Measurements from ENCODE around the gene VAPA. TPM values are rescaled to one million over a fixed set of nuclear protein-coding genes. Genes with fewer than 3 reads are reported as not detected.

Gene VAPA
- total RNA-seq, 2 experiments from 2014 or later = 156 to 220 TPM

DNA sequence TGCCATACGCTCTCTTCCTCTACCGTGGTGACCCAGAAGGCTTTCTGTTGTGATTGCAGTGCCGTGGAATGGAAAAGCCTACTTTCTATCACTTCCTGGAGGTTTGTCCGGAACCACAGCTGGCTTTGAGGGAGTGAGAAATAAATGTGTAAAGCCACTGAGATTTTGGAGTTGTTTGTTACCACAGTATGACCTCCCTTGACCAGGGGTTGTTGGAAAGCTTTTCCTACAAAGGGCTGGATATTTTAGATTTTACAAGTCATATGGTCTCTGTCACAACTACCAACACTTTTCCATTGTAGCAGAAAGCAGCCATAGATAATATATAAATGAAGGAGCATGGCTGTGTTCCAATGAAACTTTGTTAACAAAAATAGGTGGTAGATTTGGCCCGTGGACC lies 70.3 kb downstream of the VAPA start:
- H3K9me3 Mint-ChIP-seq (ENCODE audit: low read depth) = no peaks in the 10 kb centered on the region
- DNase-seq (no peak), ATAC-seq (no peak)
- H3K27me3 Mint-ChIP-seq = peaks cover 7% of the 10 kb centered on the region
- no peak overlapping the region for H3K27ac Mint-ChIP-seq
- intact Hi-C loops (cut with DNase I, micrococcal nuclease) = no loop called here
- ChIA-PET CTCF (no interaction called here), POLR2A (no interaction called here)
- no peaks in the 10 kb centered on the region for H3K4me1 Mint-ChIP-seq
- H3K4me3 Mint-ChIP-seq = no peak overlapping the region
- no peaks in the 10 kb centered on the region for H3K36me3 Mint-ChIP-seq (ENCODE audit: low read depth)

GRCh38 chr18:9985641-9986040 lies 71.8 kb downstream of the VAPA start:
- intact Hi-C loops (cut with DNase I, micrococcal nuclease) = no loop called here
- no peak overlapping the region for H3K4me3 Mint-ChIP-seq
- no peaks in the 10 kb centered on the region for H3K36me3 Mint-ChIP-seq (ENCODE audit: low read depth)
- H3K9me3 Mint-ChIP-seq (ENCODE audit: low read depth) = no peaks in the 10 kb centered on the region
- peaks cover 2% of the 10 kb centered on the region for H3K27me3 Mint-ChIP-seq
- ChIA-PET POLR2A (no interaction called here), CTCF (no interaction called here)
- DNase-seq = no peak
- no peak for ATAC-seq
- H3K4me1 Mint-ChIP-seq = no peaks in the 10 kb centered on the region
- no peak overlapping the region for H3K27ac Mint-ChIP-seq

GRCh38 chr18:9986156-9986930 lies 72.5 kb downstream of the VAPA start:
- no peaks in the 10 kb centered on the region for H3K4me1 Mint-ChIP-seq
- CTCF ChIA-PET = no interaction called here

GRCh38 chr18:9987345-9987744 lies 73.5 kb downstream of the VAPA start:
- no peak overlapping the region for H3K27ac Mint-ChIP-seq
- no peak overlapping the region for H3K4me3 Mint-ChIP-seq
- ChIA-PET CTCF (no interaction called here), POLR2A (interaction anchor here (0.7 kb wide), 1 partner anchor 12 kb away, joined by 3 read pairs; no protein-coding TSS in a partner anchor)
- H3K9me3 Mint-ChIP-seq (ENCODE audit: low read depth) = no peaks in the 10 kb centered on the region
- no peak for ATAC-seq
- no peaks in the 10 kb centered on the region for H3K36me3 Mint-ChIP-seq (ENCODE audit: low read depth)
- no peak for DNase-seq
- no peaks in the 10 kb centered on the region for H3K4me1 Mint-ChIP-seq
- intact Hi-C loops (cut with DNase I, micrococcal nuclease) = no loop called here
- H3K27me3 Mint-ChIP-seq = peaks cover 7% of the 10 kb centered on the region

More at GRCh38 chr18:9986156-9986930, 72.5 kb downstream of the VAPA start:
- POLR2A ChIA-PET = no interaction called here
- intact Hi-C loops (cut with DNase I, micrococcal nuclease) = no loop called here
- Mint-ChIP-seq H3K36me3 (ENCODE audit: low read depth) (no peaks in the 10 kb centered on the region), H3K9me3 (ENCODE audit: low read depth) (no peaks in the 10 kb centered on the region), H3K4me3 (no peak overlapping the region), H3K27ac (no peak overlapping the region), H3K27me3 (peaks cover 6% of the 10 kb centered on the region)
- ATAC-seq = no peak
- DNase-seq = no peak

- DNase-seq (no peak), ATAC-seq (no peak)
- ChIA-PET POLR2A (no interaction called here), CTCF (no interaction called here)
- Mint-ChIP-seq H3K36me3 (ENCODE audit: low read depth) (no peaks in the 10 kb centered on the region), H3K9me3 (ENCODE audit: low read depth) (no peaks in the 10 kb centered on the region), H3K4me1 (no peaks in the 10 kb centered on the region), H3K27me3 (peaks cover 7% of the 10 kb centered on the region), H3K4me3 (no peak overlapping the region), H3K27ac (no peak overlapping the region)
- intact Hi-C loops (cut with DNase I, micrococcal nuclease) = no loop called here
These were observed 74.1 kb downstream of the VAPA start for GRCh38 chr18:9987931-9988330.

- ChIA-PET CTCF (no interaction called here), POLR2A (no interaction called here)
- intact Hi-C loops (cut with DNase I, micrococcal nuclease) = no loop called here
- ATAC-seq (no peak), DNase-seq (no peak)
- H3K27ac Mint-ChIP-seq = no peak overlapping the region
- no peaks in the 10 kb centered on the region for H3K36me3 Mint-ChIP-seq (ENCODE audit: low read depth)
- no peaks in the 10 kb centered on the region for H3K4me1 Mint-ChIP-seq
- peaks cover 7% of the 10 kb centered on the region for H3K27me3 Mint-ChIP-seq
- H3K9me3 Mint-ChIP-seq (ENCODE audit: low read depth) = no peaks in the 10 kb centered on the region
- H3K4me3 Mint-ChIP-seq = no peak overlapping the region
These were observed 74.8 kb downstream of the VAPA start for GRCh38 chr18:9988665-9989064.

- no peak for ATAC-seq
- H3K36me3 Mint-ChIP-seq (ENCODE audit: low read depth) = no peaks in the 10 kb centered on the region
- POLR2A ChIA-PET = no interaction called here
These were observed 75.7 kb downstream of the VAPA start for GRCh38 chr18:9989481-9989880.

GRCh38 chr18:9991011-9992000 lies 77.5 kb downstream of the VAPA start:
- Mint-ChIP-seq H3K27ac (no peak overlapping the region), H3K27me3 (peaks cover 5% of the 10 kb centered on the region), H3K4me3 (no peak overlapping the region), H3K9me3 (ENCODE audit: low read depth) (no peaks in the 10 kb centered on the region), H3K4me1 (no peaks in the 10 kb centered on the region), H3K36me3 (ENCODE audit: low read depth) (no peaks in the 10 kb centered on the region)
- ChIA-PET CTCF (interaction anchor here (1.2 kb wide), 1 partner anchor 35 kb away, joined by 3 read pairs; no protein-coding TSS in a partner anchor), POLR2A (no interaction called here)
- DNase-seq (no peak), ATAC-seq (no peak)
- intact Hi-C loops (cut with DNase I, micrococcal nuclease) = no loop called here

More at GRCh38 chr18:9989481-9989880, 75.7 kb downstream of the VAPA start:
- no peak overlapping the region for H3K27ac Mint-ChIP-seq
- H3K4me3 Mint-ChIP-seq = no peak overlapping the region
- no peak for DNase-seq
- peaks cover 7% of the 10 kb centered on the region for H3K27me3 Mint-ChIP-seq
- H3K4me1 Mint-ChIP-seq = no peaks in the 10 kb centered on the region
- CTCF ChIA-PET = interaction anchor here (0.6 kb wide), 1 partner anchor 89 kb away, joined by 4 read pairs; no protein-coding TSS in a partner anchor
- intact Hi-C loops (cut with DNase I, micrococcal nuclease) = no loop called here
- no peaks in the 10 kb centered on the region for H3K9me3 Mint-ChIP-seq (ENCODE audit: low read depth)

DNA sequence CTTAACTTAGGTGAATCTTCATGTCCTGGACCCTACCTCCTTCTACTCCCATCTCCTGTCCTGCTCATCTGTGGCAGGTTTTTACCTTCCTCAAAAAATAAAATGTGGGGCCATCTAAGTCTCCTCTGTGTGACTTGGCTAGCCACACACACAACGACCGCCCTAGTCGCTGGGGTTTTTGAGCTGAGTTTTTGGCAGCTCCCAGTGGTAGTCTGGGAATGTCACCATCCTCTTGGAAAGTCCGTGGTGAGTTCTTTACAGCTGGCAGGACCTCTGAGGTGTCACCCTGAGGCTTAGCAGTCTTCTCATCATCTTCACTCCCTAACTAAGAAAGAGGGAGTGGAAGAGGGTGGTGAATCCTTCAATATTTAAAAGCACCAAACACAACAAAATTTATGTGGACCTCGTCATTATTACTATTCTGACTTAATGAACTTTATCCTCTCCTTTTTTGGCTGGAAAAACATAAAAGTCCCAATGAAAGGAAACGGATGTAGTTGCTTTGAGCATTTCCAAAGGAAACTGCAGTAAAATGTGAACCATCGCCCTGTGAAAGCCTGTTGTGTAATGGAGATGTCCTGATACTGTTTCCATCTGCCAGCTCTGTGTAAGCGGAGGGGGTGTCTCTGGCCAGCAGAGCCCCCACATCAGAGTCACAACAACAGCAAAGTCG lies 78.6 kb downstream of the VAPA start:
- intact Hi-C loops (cut with DNase I, micrococcal nuclease) = no loop called here
- no peak overlapping the region for H3K27ac Mint-ChIP-seq
- no peak overlapping the region for H3K4me3 Mint-ChIP-seq
- CTCF ChIA-PET = no interaction called here
- H3K4me1 Mint-ChIP-seq = no peaks in the 10 kb centered on the region
- H3K9me3 Mint-ChIP-seq (ENCODE audit: low read depth) = peaks cover 2% of the 10 kb centered on the region
- H3K27me3 Mint-ChIP-seq = peaks cover 5% of the 10 kb centered on the region
- ATAC-seq (no peak), DNase-seq (no peak)
- H3K36me3 Mint-ChIP-seq (ENCODE audit: low read depth) = no peaks in the 10 kb centered on the region
- POLR2A ChIA-PET = no interaction called here

- H3K27ac Mint-ChIP-seq = no peak overlapping the region
- H3K4me3 Mint-ChIP-seq = no peak overlapping the region
- H3K27me3 Mint-ChIP-seq = peaks cover 5% of the 10 kb centered on the region
- intact Hi-C loops (cut with DNase I, micrococcal nuclease) = no loop called here
- POLR2A ChIA-PET = no interaction called here
- CTCF ChIA-PET = no interaction called here
- no peaks in the 10 kb centered on the region for H3K36me3 Mint-ChIP-seq (ENCODE audit: low read depth)
- peaks cover 6% of the 10 kb centered on the region for H3K9me3 Mint-ChIP-seq (ENCODE audit: low read depth)
- DNase-seq = no peak
- no peak for ATAC-seq
- no peaks in the 10 kb centered on the region for H3K4me1 Mint-ChIP-seq
These were observed 79.2 kb downstream of the VAPA start for GRCh38 chr18:9992973-9993520.

- Mint-ChIP-seq H3K9me3 (ENCODE audit: low read depth) (peaks cover 10% of the 10 kb centered on the region), H3K36me3 (ENCODE audit: low read depth) (no peaks in the 10 kb centered on the region), H3K27me3 (peaks cover 5% of the 10 kb centered on the region), H3K4me1 (no peaks in the 10 kb centered on the region), H3K4me3 (no peak overlapping the region), H3K27ac (no peak overlapping the region)
- intact Hi-C loops (cut with DNase I, micrococcal nuclease) = no loop called here
- DNase-seq = no peak
- ATAC-seq = no peak
- CTCF ChIA-PET = no interaction called here
- POLR2A ChIA-PET = no interaction called here
These were observed 79.8 kb downstream of the VAPA start for GRCh38 chr18:9993521-9994025.
